ENCODE data around the gene TMEM119.
"Not testable (repeated sequence)": the region's sequence is repeated elsewhere in the genome, so short reads cannot be mapped to it uniquely, and the experiment has no call there.

The TMEM119 gene

GRCh38 chr12:108634341-108634751, 36.5 kb upstream of the TMEM119 start:
- DNase-seq (ENCODE audit: low spot score): peak; percentile 81

GRCh38 chr12:108633534-108634248, 35.8 kb upstream of the TMEM119 start, which contains the start of gene SELPLG:
SELPLG (minus strand) TSS chr12:108633894; CDS start chr12:108624307, 9,587 bp downstream.
- peak; percentile 61 for DNase-seq (ENCODE audit: low spot score)

GRCh38 chr12:108633081-108633533, 35.2 kb upstream of the TMEM119 start:
- no peak for DNase-seq (ENCODE audit: low spot score)

- not testable (repeated sequence) for DNase-seq (ENCODE audit: low spot score)
These were observed 33.4 kb upstream of the TMEM119 start for GRCh38 chr12:108631261-108631660.

GRCh38 chr12:108630481-108631207, 32.8 kb upstream of the TMEM119 start:
- DNase-seq (ENCODE audit: low spot score): peak; percentile 43

GRCh38 chr12:108629824-108630476, 32.1 kb upstream of the TMEM119 start:
- peak; percentile 75 for DNase-seq (ENCODE audit: low spot score)

- DNase-seq (ENCODE audit: low spot score): peak; percentile 43
These were observed 31.3 kb upstream of the TMEM119 start for GRCh38 chr12:108629151-108629550.

- DNase-seq (ENCODE audit: low spot score): no peak
These were observed 29.4 kb upstream of the TMEM119 start for GRCh38 chr12:108627134-108627920.

GRCh38 chr12:108625228-108625627, 27.3 kb upstream of the TMEM119 start:
- no peak for DNase-seq (ENCODE audit: low spot score)

GRCh38 chr12:108623577-108623976, 25.7 kb upstream of the TMEM119 start:
- no peak for DNase-seq (ENCODE audit: low spot score)

GRCh38 chr12:108622921-108623514, 25.1 kb upstream of the TMEM119 start:
- no peak for DNase-seq (ENCODE audit: low spot score)

- no peak for DNase-seq (ENCODE audit: low spot score)
These were observed 24.5 kb upstream of the TMEM119 start for GRCh38 chr12:108622421-108622820.

- DNase-seq (ENCODE audit: low spot score): no peak
These were observed 23.3 kb upstream of the TMEM119 start for GRCh38 chr12:108621161-108621560.

- no peak for DNase-seq (ENCODE audit: low spot score)
These were observed 22.5 kb upstream of the TMEM119 start for GRCh38 chr12:108620236-108620879.

- no peak for DNase-seq (ENCODE audit: low spot score)
These were observed 21.7 kb upstream of the TMEM119 start for GRCh38 chr12:108619369-108620160.

GRCh38 chr12:108618953-108619274, 21.0 kb upstream of the TMEM119 start:
- DNase-seq (ENCODE audit: low spot score): not testable (repeated sequence)

- DNase-seq (ENCODE audit: low spot score): peak; percentile 91
These were observed 20.4 kb upstream of the TMEM119 start for GRCh38 chr12:108618079-108618952.

- no peak for DNase-seq (ENCODE audit: low spot score)
These were observed 19.3 kb upstream of the TMEM119 start for GRCh38 chr12:108616941-108617858.
